NOMO-1 treated with DMSO at 0.1 percent for 48 hours (cell line): ENCODE measurements around the gene ATP6V0C.
"Not testable (repeated sequence)": the region's sequence is repeated elsewhere in the genome, so short reads cannot be mapped to it uniquely, and the experiment has no call there.

Experiments used
- DNase-seq: peaks from one replicate; lab custom pipeline; 2025; ENCODE audit not compliant: unreplicated experiment; lab: John Stamatoyannopoulos, UW

ATP6V0C gene

GRCh38 chr16:2474877-2475412 is 38.8 kb upstream of the ATP6V0C start, which contains the start of gene TBC1D24:
Gene TBC1D24, plus strand, starts transcription at chr16:2475127. Its CDS starts 21,022 bp downstream, at chr16:2496149.
- peak; percentile 73 for DNase-seq

- peak; percentile 10 for DNase-seq
Measured at GRCh38 chr16:2475413-2476344, 38.1 kb upstream of the ATP6V0C start.

- no peak for DNase-seq
Measured at GRCh38 chr16:2476345-2476720, 37.4 kb upstream of the ATP6V0C start.

GRCh38 chr16:2476741-2477140 is 37.0 kb upstream of the ATP6V0C start:
- no peak for DNase-seq

GRCh38 chr16:2477327-2477726 is 36.4 kb upstream of the ATP6V0C start:
- DNase-seq = no peak

GRCh38 chr16:2478279-2478678 is 35.5 kb upstream of the ATP6V0C start:
- no peak for DNase-seq

GRCh38 chr16:2479996-2480395 is 33.8 kb upstream of the ATP6V0C start:
- not testable (repeated sequence) for DNase-seq

GRCh38 chr16:2480948-2481347 is 32.8 kb upstream of the ATP6V0C start:
- DNase-seq = no peak

- no peak for DNase-seq
Measured at GRCh38 chr16:2481676-2482075, 32.1 kb upstream of the ATP6V0C start.

- no peak for DNase-seq
Measured at GRCh38 chr16:2482249-2482648, 31.5 kb upstream of the ATP6V0C start.

GRCh38 chr16:2482708-2483534 is 30.8 kb upstream of the ATP6V0C start:
- DNase-seq = no peak

GRCh38 chr16:2483939-2484897 is 29.5 kb upstream of the ATP6V0C start:
- no peak for DNase-seq

- no peak for DNase-seq
Measured at GRCh38 chr16:2484898-2485508, 28.7 kb upstream of the ATP6V0C start.

GRCh38 chr16:2485811-2486507 is 27.8 kb upstream of the ATP6V0C start:
- DNase-seq = no peak

- DNase-seq = no peak
Measured at GRCh38 chr16:2486645-2487516, 26.9 kb upstream of the ATP6V0C start.

GRCh38 chr16:2487517-2487842 is 26.3 kb upstream of the ATP6V0C start:
- DNase-seq = no peak

- DNase-seq = no peak
Measured at GRCh38 chr16:2487903-2488531, 25.7 kb upstream of the ATP6V0C start.

GRCh38 chr16:2489581-2489980 is 24.2 kb upstream of the ATP6V0C start:
- DNase-seq = no peak
